ENCODE results near the gene RPS6KB2. TPM values are rescaled to one million over a fixed set of nuclear protein-coding genes. Genes with fewer than 3 reads are reported as not detected.

Gene RPS6KB2
- total and polyA plus RNA-seq, 2 experiments from 2014 or later, result 65.0 to 105 TPM

GRCh38 chr11:67441731-67442351 lies 13.5 kb downstream of the RPS6KB2 start:
- Histone ChIP-seq H3K9me2 (replicated peaks; ENCODE audit: insufficient read depth) (no peaks in the 10 kb centered on the region), H3K9me3 (ENCODE audit: low read depth) (no peaks in the 10 kb centered on the region), H3K27ac (no peak overlapping the region), H3K4me2 (peak overlapping the region; percentile 93), H3K79me2 (peaks cover 21% of the 10 kb centered on the region), H3K36me3 (replicated peaks; ENCODE audit: insufficient read depth, low read depth) (no peaks in the 10 kb centered on the region), H3K27me3 (no peaks in the 10 kb centered on the region), H3K4me1 (ENCODE audit: insufficient read depth) (peaks cover 16% of the 10 kb centered on the region), H4K20me1 (ENCODE audit: insufficient read depth, poor library complexity, severe bottlenecking) (no peaks in the 10 kb centered on the region), H2AFZ (no peak overlapping the region), H3K4me3 (no peak overlapping the region)
- DNase-seq (ENCODE audit: low spot score), result no peak
- TF ChIP-seq EZH2 (IDR thresholded peaks at IDR 0.05; ENCODE audit: borderline replicate concordance) (no peak), EZH2phosphoT487 (IDR thresholded peaks at IDR 0.05; ENCODE audit: low read depth, severe bottlenecking, unreplicated experiment) (no peak)
- TF ChIP-seq, protein P1, sequence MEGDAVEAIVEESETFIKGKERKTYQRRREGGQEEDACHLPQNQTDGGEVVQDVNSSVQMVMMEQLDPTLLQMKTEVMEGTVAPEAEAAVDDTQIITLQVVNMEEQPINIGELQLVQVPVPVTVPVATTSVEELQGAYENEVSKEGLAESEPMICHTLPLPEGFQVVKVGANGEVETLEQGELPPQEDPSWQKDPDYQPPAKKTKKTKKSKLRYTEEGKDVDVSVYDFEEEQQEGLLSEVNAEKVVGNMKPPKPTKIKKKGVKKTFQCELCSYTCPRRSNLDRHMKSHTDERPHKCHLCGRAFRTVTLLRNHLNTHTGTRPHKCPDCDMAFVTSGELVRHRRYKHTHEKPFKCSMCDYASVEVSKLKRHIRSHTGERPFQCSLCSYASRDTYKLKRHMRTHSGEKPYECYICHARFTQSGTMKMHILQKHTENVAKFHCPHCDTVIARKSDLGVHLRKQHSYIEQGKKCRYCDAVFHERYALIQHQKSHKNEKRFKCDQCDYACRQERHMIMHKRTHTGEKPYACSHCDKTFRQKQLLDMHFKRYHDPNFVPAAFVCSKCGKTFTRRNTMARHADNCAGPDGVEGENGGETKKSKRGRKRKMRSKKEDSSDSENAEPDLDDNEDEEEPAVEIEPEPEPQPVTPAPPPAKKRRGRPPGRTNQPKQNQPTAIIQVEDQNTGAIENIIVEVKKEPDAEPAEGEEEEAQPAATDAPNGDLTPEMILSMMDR (IDR thresholded peaks at IDR 0.05; ENCODE audit: poor library complexity), result no peak
- 92% methylated on average over 20 of the region's 28 CpGs for WGBS (ENCODE audit: low lambda C conversion rate, missing lambda C conversion rate)

- Histone ChIP-seq H3K79me2 (peaks cover 21% of the 10 kb centered on the region), H3K27me3 (no peaks in the 10 kb centered on the region), H3K9me2 (replicated peaks; ENCODE audit: insufficient read depth) (no peaks in the 10 kb centered on the region), H3K27ac (peak overlapping the region; percentile 80), H3K9me3 (ENCODE audit: low read depth) (no peaks in the 10 kb centered on the region), H4K20me1 (ENCODE audit: insufficient read depth, poor library complexity, severe bottlenecking) (no peaks in the 10 kb centered on the region), H3K36me3 (replicated peaks; ENCODE audit: insufficient read depth, low read depth) (no peaks in the 10 kb centered on the region), H3K4me3 (peak overlapping the region; percentile 90), H3K4me2 (peak overlapping the region; percentile 93), H2AFZ (peak overlapping the region; percentile 23), H3K4me1 (ENCODE audit: insufficient read depth) (peaks cover 16% of the 10 kb centered on the region)
- DNase-seq (ENCODE audit: low spot score), result no peak
- TF ChIP-seq EZH2phosphoT487 (IDR thresholded peaks at IDR 0.05; ENCODE audit: low read depth, severe bottlenecking, unreplicated experiment) (no peak), EZH2 (IDR thresholded peaks at IDR 0.05; ENCODE audit: borderline replicate concordance) (no peak)
- TF ChIP-seq, protein P1 (IDR thresholded peaks at IDR 0.05; ENCODE audit: poor library complexity), result no peak
- 43% methylated on average over 35 of the region's 45 CpGs for WGBS (ENCODE audit: low lambda C conversion rate, missing lambda C conversion rate)
Observed at GRCh38 chr11:67442504-67443404, 14.5 kb downstream of the RPS6KB2 start.

- H3K27ac ChIP-seq, result no peak overlapping the region
- H3K4me1 ChIP-seq (ENCODE audit: insufficient read depth), result peaks cover 16% of the 10 kb centered on the region
- H3K79me2 ChIP-seq, result peaks cover 21% of the 10 kb centered on the region
- WGBS (ENCODE audit: low lambda C conversion rate, missing lambda C conversion rate), result 89% methylated on average over 5 of the region's 5 CpGs
- no peak overlapping the region for H3K4me2 ChIP-seq
- no peak overlapping the region for H2AFZ ChIP-seq
- H3K27me3 ChIP-seq, result no peaks in the 10 kb centered on the region
- no peak for DNase-seq (ENCODE audit: low spot score)
- no peaks in the 10 kb centered on the region for H3K9me2 ChIP-seq (replicated peaks; ENCODE audit: insufficient read depth)
- H3K4me3 ChIP-seq, result no peak overlapping the region
- H4K20me1 ChIP-seq (ENCODE audit: insufficient read depth, poor library complexity, severe bottlenecking), result no peaks in the 10 kb centered on the region
- no peak for TF ChIP-seq EZH2phosphoT487 (IDR thresholded peaks at IDR 0.05; ENCODE audit: low read depth, severe bottlenecking, unreplicated experiment)
- TF ChIP-seq, protein P1 (IDR thresholded peaks at IDR 0.05; ENCODE audit: poor library complexity), result no peak
- no peak for TF ChIP-seq EZH2 (IDR thresholded peaks at IDR 0.05; ENCODE audit: borderline replicate concordance)
- H3K9me3 ChIP-seq (ENCODE audit: low read depth), result no peaks in the 10 kb centered on the region
- H3K36me3 ChIP-seq (replicated peaks; ENCODE audit: insufficient read depth, low read depth), result no peaks in the 10 kb centered on the region
Observed at GRCh38 chr11:67445515-67445914, 17.2 kb downstream of the RPS6KB2 start.
